Measurements from ENCODE around the gene PTEN.

The PTEN gene

DNA sequence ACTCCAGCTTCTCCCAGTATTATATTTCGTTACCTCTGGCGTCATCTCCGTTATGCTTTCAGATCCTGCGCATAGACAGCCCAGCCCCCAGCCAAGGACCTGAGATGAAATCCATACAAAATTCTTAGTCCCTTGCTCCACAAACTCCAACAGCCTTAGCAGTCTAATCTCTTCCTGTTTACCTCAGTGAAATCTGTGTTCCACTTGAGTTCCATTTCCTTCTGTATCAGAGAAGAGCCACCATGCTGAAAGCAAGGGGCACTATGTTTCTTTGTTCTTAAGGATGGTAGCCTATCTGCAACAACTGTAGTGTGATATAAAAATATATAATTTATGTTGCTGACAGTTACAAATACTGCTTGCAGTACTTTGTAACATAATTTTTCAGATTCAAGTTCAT is 59.8 kb downstream of the PTEN start:
- DNase-seq = no peak

DNA sequence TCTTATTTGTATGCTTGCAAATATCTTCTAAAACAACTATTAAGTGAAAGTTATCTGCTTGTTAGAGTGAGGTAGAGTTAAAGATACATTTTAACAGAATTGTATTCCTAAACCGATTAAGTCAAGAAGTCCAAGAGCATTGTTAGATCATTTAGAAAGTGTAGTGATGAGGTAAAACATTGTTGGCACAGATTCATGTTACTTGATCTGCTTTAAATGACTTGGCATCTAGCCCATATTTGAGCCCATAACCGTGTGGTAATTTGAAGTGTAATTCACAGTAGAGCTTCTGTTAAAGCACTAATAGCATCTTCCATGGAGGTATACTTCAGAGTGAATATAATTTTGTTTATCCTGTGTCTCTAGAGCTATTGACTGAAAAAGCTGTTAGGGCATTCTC is 62.1 kb downstream of the PTEN start:
- DNase-seq = no peak

DNA sequence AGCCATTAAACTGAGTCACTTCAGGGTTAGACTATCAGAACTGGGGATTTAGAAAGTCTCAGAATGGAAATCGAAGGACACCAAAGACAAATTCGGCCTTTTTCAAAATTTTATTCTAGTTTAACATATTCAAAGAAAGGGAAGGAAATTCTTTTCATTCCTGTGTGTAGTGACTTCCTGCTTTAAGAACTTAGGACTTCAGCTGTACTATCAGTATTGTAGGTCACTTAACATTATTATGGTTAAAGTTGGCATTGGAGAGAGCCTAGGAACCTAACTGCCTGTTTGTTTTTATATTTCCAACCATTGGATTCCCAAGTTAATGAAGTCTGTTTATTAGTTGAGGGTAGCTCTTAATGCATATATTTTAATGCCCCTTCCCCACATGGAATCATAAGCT is 63.7 kb downstream of the PTEN start:
- DNase-seq = no peak

DNA sequence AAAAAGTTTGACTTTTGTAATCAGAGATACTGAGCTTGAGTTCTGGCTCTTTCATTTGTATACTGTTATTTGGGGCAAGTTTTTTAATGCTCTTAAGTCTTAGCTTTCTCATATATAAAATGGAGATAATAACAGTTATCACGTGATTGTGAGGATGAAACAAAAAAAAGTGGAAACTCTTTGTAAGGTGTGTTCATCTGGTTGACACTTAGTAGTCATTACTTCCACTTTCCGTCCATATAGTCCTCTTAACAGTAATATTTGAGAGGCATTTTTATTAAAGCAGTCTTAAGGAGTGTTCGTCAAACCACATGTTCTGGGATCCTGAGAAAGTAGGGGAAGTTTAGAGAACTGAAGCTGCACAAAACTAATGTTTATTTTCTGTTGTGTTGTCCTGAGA is 65.6 kb downstream of the PTEN start:
- no peak for DNase-seq

DNA sequence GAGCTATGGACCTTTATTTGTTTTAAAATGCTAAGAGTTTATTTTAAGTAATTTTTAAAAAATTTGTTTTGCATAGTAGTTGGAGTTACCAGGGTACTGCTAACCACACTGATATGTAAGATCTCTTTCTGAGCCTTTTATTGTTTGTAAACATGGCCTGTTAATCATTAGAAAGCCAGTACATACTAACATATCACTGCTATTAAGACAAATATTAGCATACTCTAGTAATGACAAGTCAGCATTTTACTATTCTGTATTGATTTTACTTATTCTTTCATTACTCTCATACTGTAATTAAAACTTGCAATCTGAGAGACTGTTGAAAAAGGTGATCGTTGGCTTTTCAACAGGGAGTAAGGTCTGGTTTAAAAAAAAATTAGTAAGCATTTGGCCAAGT is 66.7 kb downstream of the PTEN start:
- DNase-seq = no peak

DNA sequence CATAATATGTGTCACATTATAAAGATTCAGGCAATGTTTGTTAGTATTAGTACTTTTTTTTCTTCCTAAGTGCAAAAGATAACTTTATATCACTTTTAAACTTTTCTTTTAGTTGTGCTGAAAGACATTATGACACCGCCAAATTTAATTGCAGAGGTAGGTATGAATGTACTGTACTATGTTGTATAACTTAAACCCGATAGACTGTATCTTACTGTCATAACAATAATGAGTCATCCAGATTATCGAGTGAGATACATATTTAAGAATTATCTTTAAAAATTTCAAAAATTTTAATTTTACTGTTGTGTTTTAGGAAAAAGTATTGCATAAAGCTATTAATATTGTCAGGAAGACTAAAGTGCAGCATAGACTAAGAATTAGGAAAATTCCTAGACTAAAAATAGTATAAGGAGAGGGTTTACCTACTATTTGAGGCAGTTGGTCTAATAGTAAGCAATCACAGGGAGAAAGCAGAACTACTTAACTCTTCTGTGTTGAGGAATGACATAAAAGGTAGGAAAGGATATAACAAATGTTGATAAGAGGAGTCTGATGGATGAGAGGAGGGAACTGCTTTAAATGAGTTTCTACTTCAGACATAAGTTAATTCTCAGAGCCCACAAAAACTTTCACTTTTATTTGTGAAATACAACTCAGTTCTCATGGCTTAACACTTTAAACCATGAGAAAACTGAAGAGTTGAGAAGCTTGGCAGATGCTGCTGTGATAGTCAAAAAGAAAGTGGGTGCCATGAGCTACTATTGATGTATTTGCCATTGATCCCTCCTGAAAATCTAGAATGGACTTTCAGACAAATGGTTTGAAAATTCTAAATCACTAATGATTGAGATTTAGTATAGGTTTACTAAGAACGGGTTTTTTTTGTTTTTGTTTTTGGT is 67.8 kb downstream of the PTEN start:
- no peak for DNase-seq

DNA sequence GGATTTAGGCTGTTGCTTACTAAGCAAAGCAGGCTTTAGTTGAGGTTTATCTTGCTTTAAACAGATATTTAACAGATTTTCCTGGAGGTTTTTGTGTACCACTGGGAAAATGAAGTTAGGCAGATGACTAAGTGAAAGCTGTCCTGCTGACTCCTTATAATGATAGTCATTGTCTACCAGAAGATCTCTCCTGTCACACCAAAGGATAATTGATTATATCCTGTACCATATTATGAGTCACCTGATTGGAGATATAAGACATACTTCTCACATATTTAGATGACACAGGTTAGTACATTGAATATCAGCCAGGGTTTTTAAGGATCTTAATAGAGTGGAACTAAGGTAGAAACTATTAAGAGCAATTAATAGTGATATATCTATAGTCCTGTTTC is 68.4 kb downstream of the PTEN start:
- DNase-seq = no peak

DNA sequence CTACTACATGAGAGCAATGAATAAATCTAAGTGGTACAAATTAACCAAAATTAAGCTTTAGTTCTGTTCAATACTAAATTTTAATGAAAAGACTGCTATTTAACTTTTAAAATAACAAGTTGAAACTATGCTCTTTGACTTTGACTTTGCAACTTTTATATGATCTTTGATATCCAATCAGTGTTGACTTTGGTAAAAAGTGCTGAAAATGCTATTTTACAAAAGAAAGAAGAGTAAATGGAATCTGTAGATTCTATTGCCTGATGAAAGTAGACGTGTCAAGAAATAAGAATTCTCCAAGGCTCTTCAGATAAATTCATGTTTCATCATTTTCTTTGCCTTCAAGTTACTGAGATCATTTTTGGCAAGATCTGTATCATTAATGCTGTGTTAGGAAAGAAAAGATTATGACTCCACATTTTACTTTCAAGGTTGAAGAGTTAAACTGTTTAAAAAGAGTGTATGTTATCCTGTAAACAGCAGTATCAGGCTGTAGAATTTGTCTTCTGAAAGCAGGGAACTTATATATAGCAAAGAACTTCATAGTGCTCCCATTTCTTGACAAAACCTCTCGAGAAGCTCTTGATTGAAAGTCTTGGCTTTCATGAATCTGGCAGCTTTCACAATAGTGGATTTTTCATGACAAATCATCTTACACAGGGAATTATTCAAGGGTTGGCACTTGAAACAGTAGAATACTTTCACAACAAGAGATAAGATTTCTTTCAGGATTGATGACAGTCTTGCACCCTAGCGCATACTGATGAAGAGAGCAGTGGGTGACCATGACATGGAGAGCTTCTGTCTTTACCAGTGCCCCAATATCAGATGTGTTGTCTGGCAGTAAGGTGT is 72.1 kb downstream of the PTEN start:
- DNase-seq = no peak

DNA sequence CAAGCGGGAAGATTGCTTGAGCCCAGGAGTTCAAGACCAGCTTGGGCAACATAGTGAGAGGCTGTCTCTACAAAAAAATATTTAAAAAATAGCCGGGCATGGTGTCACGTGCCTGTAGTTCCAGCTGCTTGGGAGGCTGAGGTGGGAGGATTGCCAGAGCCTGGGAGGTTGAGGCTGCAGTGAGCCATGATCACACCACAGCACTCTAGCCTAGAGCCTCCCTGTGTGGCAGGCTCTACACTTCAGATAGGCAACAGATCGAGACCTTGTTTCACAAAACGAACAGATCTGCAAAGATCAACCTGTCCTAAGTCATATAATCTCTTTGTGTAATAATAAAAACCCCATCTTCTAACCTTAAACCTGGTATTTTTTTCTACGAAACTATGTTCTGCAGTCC is 76.8 kb downstream of the PTEN start:
- DNase-seq = no peak

DNA sequence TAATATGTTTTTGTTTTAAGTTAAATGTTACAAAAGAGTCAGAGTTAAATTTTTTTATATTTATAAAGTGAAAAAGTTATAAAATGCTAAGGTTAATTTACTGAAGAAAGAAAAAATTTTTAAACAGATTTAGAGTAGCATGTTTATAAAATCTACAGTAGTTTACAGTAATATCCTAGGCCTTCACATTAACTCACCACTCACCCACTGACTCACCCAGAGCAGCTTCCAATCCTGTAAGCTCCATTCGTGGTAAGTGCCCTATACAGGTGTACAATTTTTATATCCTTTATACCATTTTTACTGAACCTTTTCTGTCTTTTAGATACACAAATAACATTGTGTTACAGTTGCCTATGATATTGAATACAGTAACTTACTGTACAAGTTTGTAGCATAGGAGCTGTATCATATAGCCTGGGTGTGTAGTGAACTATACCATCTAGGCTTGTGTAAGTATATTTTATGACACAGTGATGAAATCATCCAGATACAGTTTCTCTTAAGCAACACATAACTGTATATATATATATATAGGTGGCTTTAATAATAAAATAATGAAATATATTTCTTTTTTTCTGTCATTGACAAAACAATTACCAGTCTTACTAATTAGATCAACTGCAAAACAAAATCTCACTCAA is 79.6 kb downstream of the PTEN start:
- no peak for DNase-seq

DNA sequence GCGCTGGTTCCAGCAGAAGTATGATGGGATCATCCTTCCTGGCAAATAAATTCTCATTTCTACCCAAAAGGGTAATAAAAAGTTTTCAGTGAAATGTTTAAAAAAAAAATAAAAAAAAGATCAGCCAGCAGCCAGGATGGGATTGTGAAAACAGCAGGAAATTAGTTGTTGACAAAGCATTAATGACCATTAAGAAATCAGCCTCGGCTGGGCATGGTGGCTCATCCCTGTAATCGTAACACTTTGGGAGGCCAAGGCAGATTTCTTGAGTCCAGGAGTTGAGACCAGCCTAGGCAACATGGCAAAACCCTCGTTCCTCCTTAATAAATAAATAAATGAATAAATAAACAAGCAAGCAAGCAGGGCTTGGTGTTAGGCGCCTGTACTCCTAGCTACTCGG is 82.6 kb downstream of the PTEN start:
- no peak for DNase-seq

DNA sequence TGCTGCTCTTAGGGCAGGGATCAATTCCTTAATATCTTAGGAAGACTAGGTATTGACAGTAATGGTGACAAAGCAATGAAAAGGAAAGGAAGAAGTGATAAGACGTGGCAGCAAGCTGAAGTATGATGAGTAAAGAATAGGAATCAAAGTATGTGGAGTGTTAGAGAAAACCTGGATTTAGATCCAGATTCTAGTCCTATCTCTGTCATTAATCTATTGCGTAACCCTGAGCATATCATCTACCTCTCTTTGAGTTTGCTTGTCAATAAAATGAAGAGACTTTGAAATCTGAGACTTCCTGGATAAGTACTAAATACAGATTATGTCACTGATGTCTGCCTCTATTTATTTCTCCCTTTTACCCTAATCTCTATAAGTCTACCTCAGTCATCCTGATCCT is 89.2 kb downstream of the PTEN start:
- no peak for DNase-seq

DNA sequence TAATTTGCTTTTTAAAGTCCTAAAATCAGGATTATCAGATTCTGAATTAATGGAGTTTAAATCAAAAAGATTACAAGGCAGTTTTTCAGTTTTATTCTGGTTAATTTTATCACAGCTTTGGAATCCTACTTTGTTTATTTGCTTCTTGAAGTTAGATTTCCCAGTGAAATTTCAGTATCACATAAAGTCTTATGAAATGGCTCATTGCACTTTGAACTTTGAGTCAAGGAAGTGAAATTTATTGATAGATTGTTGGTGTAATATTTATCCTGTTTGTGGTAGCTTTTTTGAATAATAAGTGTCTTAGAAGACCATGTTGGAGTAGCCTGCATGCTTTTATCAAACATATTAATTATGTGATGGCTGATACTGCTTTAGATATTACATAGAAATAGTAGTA is 92.6 kb downstream of the PTEN start:
- DNase-seq = no peak

DNA sequence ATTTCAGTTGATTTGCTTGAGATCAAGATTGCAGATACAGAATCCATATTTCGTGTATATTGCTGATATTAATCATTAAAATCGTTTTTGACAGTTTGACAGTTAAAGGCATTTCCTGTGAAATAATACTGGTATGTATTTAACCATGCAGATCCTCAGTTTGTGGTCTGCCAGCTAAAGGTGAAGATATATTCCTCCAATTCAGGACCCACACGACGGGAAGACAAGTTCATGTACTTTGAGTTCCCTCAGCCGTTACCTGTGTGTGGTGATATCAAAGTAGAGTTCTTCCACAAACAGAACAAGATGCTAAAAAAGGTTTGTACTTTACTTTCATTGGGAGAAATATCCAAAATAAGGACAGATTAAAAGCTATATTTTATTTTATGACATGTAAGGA is 94.3 kb downstream of the PTEN start:
- no peak for DNase-seq

DNA sequence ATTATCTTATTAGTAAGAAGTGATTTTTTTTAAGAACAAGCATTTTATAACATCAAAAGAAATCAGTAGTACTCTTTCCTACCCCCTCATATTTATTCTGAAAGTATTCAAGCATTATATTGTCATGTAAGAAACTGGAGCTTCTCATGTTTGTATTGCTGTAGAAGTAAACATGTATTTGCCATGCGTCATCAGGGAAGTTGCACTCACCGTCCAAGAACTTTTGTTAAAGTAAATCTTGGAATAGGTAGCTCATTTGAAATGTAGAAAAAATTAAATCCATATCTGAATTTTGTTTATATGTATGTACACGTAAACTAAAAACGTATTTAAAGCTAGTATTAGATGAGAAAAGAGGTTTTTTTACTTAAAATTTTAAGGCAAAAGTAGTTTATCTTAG is 96.8 kb downstream of the PTEN start:
- DNase-seq = no peak

DNA sequence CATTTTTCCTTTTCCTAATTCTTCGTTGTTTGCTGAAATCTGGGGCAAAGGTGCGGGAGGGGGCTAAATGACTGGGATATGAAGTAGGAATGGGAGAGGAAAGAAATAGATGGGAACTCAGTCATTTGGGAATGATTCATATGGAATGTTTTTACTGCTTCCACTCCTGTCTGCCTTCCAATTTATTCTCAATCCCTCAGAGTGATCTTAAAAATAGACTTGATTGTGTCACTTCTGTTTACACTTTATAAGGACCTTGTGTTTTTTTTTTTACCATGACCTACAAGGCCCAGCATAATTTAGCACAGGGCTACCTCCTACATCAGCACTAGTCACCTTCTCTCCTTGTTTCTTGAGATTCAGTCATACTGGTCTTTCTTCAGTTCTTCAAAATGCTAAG is 97.9 kb downstream of the PTEN start:
- DNase-seq = no peak

DNA sequence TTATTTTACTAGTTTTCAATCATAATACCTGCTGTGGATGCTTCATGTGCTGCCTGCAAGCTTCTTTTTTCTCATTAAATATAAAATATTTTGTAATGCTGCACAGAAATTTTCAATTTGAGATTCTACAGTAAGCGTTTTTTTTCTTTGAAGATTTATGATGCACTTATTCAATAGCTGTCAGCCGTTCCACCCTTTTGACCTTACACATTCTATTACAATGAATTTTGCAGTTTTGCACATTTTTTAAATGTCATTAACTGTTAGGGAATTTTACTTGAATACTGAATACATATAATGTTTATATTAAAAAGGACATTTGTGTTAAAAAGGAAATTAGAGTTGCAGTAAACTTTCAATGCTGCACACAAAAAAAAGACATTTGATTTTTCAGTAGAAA is 103.0 kb downstream of the PTEN start:
- no peak for DNase-seq

DNA sequence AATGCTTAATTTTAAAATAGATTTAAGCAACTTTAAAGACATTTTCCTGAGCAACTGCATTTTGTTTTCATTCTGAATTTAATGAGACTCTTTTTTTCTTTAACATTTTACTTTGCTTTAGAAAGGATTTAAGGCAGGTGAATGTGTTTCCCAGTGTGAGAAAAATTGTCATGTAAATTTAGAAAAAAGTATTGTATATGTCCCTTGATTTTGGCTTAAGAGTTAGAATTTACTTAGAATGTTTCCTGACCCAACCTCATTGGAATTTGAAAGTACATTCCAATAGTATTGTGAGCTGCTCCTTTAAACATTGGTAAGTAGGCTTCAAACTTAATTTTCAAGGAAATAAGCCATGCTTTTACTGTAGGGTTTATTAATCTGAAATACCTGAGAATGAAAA is 110.2 kb downstream of the PTEN start:
- no peak for DNase-seq

DNA sequence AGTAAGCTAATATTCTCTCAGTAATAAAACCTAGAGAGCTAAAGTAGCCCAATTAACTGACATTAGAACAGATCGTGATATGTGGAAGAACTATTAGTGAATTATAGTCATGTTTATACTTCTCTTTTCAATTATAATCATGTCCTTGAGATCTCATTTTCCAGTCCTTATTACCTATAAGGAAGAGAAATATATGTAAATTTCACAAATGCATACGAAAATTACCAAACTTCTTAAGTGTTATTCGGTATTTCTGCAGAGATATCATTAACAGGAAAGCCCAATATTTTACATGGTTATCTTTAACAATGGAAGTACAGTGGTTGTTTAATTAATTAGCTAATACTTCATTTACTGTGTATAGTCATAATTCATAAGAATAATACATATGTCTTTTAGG is 110.7 kb downstream of the PTEN start:
- no peak for DNase-seq

DNA sequence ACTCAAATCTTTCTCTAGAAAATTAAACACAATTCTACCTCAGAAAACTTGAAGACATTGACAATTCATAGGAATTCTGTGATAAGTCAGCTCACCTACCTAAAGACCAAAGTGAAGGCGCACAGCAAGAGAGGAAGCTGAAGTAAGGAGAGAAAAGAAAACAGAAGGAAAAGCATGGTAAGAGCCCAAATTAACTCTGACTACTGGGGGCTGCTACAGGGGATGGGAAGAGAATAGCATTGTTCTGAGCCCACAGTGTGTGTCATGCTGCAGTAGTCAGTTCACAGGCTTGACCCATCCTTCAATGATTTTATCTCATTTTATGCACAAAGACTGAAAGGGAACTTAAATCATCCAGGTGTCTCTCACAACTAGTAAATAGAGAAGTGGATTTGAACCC is 111.3 kb downstream of the PTEN start:
- no peak for DNase-seq

DNA sequence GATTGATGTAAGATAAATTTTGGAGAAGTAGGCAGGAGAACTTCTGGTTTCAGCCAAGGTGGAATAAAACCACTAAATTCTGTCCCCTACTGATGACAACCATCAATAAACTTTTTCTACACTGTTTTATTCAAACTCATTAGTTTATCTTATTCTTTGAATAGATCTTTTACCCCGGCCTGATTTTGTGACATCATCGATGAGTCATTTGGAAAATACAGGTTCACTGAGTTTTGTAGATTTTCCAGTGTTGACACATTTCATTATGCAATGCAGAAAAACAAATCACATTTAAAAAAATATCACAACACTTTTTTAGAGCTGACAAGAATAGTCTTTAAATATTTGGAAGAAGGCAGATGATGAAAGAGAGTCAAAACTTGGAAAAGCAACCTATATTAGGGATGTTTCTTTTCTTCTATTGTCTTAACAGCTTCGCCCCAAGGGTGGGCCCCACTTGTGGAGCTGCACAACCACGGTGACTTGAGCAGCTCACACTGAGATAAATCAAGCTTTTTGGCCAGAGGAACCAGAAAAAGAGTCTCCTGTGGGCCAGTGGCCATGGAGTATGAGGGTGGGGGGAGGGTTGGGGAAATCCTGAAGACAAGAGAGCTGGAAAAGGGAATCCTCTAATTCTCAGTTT is 112.8 kb downstream of the PTEN start:
- no peak for DNase-seq

DNA sequence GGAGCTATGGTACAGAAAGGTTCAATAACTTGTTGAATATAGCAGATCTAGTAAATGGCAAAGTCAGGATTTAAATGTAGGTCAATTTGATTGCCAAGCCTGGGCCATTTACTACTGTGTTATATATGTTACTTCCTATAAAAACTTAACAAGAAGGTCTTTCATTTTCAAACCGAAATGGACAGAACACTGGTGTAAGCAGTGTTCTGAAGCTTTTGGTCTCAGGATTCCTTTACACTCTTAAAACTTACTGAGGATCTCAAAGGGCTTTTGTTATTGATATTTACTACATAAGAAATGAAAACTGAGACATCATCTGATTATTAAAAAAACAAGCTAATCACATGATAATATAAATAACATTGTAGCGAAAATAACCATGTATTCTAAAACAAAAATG is 114.7 kb downstream of the PTEN start:
- no peak for DNase-seq

DNA sequence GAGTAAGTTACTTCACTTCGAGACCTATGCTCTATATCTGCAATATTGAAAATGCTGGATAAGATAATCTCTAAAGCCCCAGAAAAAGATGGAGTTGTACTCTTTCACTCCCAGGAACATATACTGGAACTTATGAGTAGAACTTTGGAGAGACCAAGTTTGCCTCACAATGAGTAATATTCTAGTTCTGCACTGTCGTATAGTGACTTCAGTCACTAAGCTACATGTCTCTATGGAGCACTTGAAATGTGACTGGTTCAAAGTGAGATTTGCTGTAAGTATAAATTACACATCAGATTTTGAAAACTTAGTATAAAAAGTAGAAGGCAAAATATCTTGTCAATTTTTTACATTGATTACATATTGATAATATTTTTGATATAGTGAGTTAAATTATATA is 116.4 kb downstream of the PTEN start:
- no peak for DNase-seq
